ENCODE results near the gene ABCC1.
"Not testable (repeated sequence)": the region's sequence is repeated elsewhere in the genome, so short reads cannot be mapped to it uniquely, and the experiment has no call there.

ABCC1 gene

DNA sequence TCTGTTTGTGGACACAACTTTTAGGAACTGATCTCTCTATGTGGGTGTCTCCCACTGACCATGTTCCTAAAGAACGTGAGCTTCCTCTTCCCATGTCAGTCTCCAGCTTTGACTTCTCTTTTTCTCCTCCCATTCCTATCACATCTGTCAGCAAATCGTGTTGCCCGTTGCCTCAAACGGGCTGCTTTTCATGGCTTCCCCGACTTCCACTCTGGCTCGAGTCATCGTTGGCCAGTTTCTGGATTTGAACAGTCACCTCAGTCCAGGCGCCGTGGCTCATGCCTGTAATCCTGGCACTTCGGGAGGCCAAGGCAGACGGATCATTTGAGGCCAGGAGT is 5.4 kb downstream of the ABCC1 start:
- Histone ChIP-seq H3K4me1 (ENCODE audit: control insufficient read depth, insufficient read depth, low read length) (peaks cover 9% of the 10 kb centered on the region; the same call in 1 of the 2 replicates), H3K9me3 (ENCODE audit: control insufficient read depth, insufficient read depth, low read length) (no peaks in the 10 kb centered on the region), H3K36me3 (ENCODE audit: control insufficient read depth, insufficient read depth, low read length) (no peaks in the 10 kb centered on the region), H3K27ac (ENCODE audit: low read length) (no peak overlapping the region), H3K27me3 (ENCODE audit: control insufficient read depth, insufficient read depth, low read length) (no peaks in the 10 kb centered on the region), H3K4me3 (ENCODE audit: low read length) (no peak overlapping the region)
- WGBS (ENCODE audit: insufficient coverage, insufficient read length), result no CpG with 5 or more reads among the region's 11 CpGs
- no peak for DNase-seq (ENCODE audit: low read depth, low spot score)

DNA sequence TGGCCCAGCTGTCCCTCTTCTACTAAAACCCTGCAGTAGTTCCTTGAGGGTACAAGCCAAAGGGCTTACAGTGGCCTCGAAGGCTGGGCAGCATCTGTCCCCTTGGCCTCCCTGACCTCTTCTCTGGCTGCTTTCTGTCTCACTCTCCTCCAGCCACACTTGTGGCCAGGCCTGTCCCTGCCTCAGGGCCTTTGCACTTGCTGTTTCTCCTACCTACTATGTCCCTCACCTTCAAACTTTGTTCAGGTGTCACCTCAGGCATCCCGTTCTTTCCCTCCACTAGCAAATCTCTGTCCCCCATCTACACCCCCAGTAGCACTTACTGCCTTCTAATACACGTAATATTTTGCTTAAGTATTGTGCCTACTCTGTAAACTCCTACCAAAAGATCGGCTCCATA is 6.0 kb downstream of the ABCC1 start:
- DNase-seq (ENCODE audit: low read depth, low spot score), result no peak
- Histone ChIP-seq H3K9me3 (ENCODE audit: control insufficient read depth, insufficient read depth, low read length) (no peaks in the 10 kb centered on the region), H3K27ac (ENCODE audit: low read length) (no peak overlapping the region), H3K36me3 (ENCODE audit: control insufficient read depth, insufficient read depth, low read length) (no peaks in the 10 kb centered on the region), H3K4me3 (ENCODE audit: low read length) (no peak overlapping the region), H3K27me3 (ENCODE audit: control insufficient read depth, insufficient read depth, low read length) (no peaks in the 10 kb centered on the region), H3K4me1 (ENCODE audit: control insufficient read depth, insufficient read depth, low read length) (peaks cover 10% of the 10 kb centered on the region)
- WGBS (ENCODE audit: insufficient coverage, insufficient read length), result no CpG with 5 or more reads among the region's 4 CpGs

- WGBS (ENCODE audit: insufficient coverage, insufficient read length), result no CpG with 5 or more reads among the region's 6 CpGs
- H3K4me1 ChIP-seq (ENCODE audit: control insufficient read depth, insufficient read depth, low read length), result peaks cover 11% of the 10 kb centered on the region
- DNase-seq (ENCODE audit: low read depth, low spot score); H3K27me3 ChIP-seq (ENCODE audit: control insufficient read depth, insufficient read depth, low read length); H3K36me3 ChIP-seq (ENCODE audit: control insufficient read depth, insufficient read depth, low read length); H3K9me3 ChIP-seq (ENCODE audit: control insufficient read depth, insufficient read depth, low read length); H3K27ac ChIP-seq (ENCODE audit: low read length); H3K4me3 ChIP-seq (ENCODE audit: low read length): not testable (repeated sequence)
Observed at GRCh38 chr16:15956106-15956505, 6.7 kb downstream of the ABCC1 start.

- H3K27ac ChIP-seq (ENCODE audit: low read length), result no peak overlapping the region
- no peak overlapping the region for H3K4me3 ChIP-seq (ENCODE audit: low read length)
- H3K36me3 ChIP-seq (ENCODE audit: control insufficient read depth, insufficient read depth, low read length), result no peaks in the 10 kb centered on the region
- no peaks in the 10 kb centered on the region for H3K27me3 ChIP-seq (ENCODE audit: control insufficient read depth, insufficient read depth, low read length)
- no CpG with 5 or more reads among the region's 9 CpGs for WGBS (ENCODE audit: insufficient coverage, insufficient read length)
- no peaks in the 10 kb centered on the region for H3K9me3 ChIP-seq (ENCODE audit: control insufficient read depth, insufficient read depth, low read length)
- no peak for DNase-seq (ENCODE audit: low read depth, low spot score)
- H3K4me1 ChIP-seq (ENCODE audit: control insufficient read depth, insufficient read depth, low read length), result peaks cover 9% of the 10 kb centered on the region
Observed at GRCh38 chr16:15958703-15959348, 9.4 kb downstream of the ABCC1 start.

DNA sequence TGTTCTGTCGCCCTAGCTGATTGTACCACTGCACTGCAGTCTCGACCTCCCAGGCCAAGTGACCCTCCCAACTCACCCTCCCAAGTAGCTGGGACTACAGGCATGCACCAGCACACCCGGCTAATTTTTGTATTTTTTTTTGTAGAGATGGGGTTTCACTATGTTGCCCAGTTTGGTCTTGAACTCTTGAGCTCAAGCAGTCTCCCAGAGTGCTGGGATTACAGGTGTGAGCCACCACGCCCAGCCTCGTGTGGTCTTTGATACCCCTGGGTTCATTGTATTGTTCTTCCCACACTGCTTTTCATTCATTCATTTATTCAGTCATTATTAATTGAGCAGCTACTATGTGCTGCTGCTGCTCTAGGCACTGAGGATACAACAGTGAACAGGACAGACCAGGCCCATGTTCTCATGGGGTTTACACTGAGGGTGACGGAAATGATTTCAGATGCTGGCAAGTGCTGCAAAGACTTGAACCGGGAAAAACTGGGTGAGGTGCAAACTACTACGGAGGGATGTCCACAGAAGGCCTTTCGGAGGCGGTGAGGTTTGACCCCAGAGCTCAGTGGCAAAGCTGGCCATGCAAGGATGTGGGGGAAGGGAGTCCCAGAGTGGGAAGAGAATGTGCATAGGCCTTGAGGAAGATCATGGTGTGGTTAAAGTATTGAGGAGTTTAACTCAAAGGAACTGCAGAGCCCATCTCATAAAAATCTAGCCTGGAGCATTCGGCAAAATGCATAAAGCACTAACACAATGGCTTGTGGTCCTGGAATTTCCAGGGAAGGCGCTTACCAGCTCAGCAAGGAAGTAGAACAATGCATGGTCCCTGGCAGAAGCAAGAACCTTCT is 10.9 kb downstream of the ABCC1 start:
- Histone ChIP-seq H3K4me1 (ENCODE audit: control insufficient read depth, insufficient read depth, low read length) (peaks cover 9% of the 10 kb centered on the region), H3K27ac (ENCODE audit: low read length) (no peak overlapping the region), H3K9me3 (ENCODE audit: control insufficient read depth, insufficient read depth, low read length) (no peaks in the 10 kb centered on the region), H3K27me3 (ENCODE audit: control insufficient read depth, insufficient read depth, low read length) (no peaks in the 10 kb centered on the region), H3K36me3 (ENCODE audit: control insufficient read depth, insufficient read depth, low read length) (no peaks in the 10 kb centered on the region), H3K4me3 (ENCODE audit: low read length) (no peak overlapping the region)
- DNase-seq (ENCODE audit: low read depth, low spot score), result no peak
- WGBS (ENCODE audit: insufficient coverage, insufficient read length), result no CpG with 5 or more reads among the region's 12 CpGs

GRCh38 chr16:15961060-15961511 is 11.7 kb downstream of the ABCC1 start:
- no CpG with 5 or more reads among the region's 5 CpGs for WGBS (ENCODE audit: insufficient coverage, insufficient read length)
- no peaks in the 10 kb centered on the region for H3K27me3 ChIP-seq (ENCODE audit: control insufficient read depth, insufficient read depth, low read length)
- no peak overlapping the region for H3K4me3 ChIP-seq (ENCODE audit: low read length)
- H3K4me1 ChIP-seq (ENCODE audit: control insufficient read depth, insufficient read depth, low read length), result peaks cover 10% of the 10 kb centered on the region
- DNase-seq (ENCODE audit: low read depth, low spot score), result no peak
- no peaks in the 10 kb centered on the region for H3K9me3 ChIP-seq (ENCODE audit: control insufficient read depth, insufficient read depth, low read length)
- no peaks in the 10 kb centered on the region for H3K36me3 ChIP-seq (ENCODE audit: control insufficient read depth, insufficient read depth, low read length)
- no peak overlapping the region for H3K27ac ChIP-seq (ENCODE audit: low read length)

GRCh38 chr16:15961571-15962090 is 12.2 kb downstream of the ABCC1 start:
- H3K27ac ChIP-seq (ENCODE audit: low read length), result no peak overlapping the region
- H3K4me1 ChIP-seq (ENCODE audit: control insufficient read depth, insufficient read depth, low read length), result peaks cover 10% of the 10 kb centered on the region
- no peaks in the 10 kb centered on the region for H3K36me3 ChIP-seq (ENCODE audit: control insufficient read depth, insufficient read depth, low read length)
- H3K9me3 ChIP-seq (ENCODE audit: control insufficient read depth, insufficient read depth, low read length), result no peaks in the 10 kb centered on the region
- DNase-seq (ENCODE audit: low read depth, low spot score), result no peak
- 100% methylated on average over 3 of the region's 4 CpGs for WGBS (ENCODE audit: insufficient coverage, insufficient read length)
- no peak overlapping the region for H3K4me3 ChIP-seq (ENCODE audit: low read length)
- no peaks in the 10 kb centered on the region for H3K27me3 ChIP-seq (ENCODE audit: control insufficient read depth, insufficient read depth, low read length)

- Histone ChIP-seq H3K36me3 (ENCODE audit: control insufficient read depth, insufficient read depth, low read length) (no peaks in the 10 kb centered on the region), H3K4me1 (ENCODE audit: control insufficient read depth, insufficient read depth, low read length) (peaks cover 8% of the 10 kb centered on the region), H3K9me3 (ENCODE audit: control insufficient read depth, insufficient read depth, low read length) (no peaks in the 10 kb centered on the region), H3K27me3 (ENCODE audit: control insufficient read depth, insufficient read depth, low read length) (no peaks in the 10 kb centered on the region), H3K27ac (ENCODE audit: low read length) (no peak overlapping the region), H3K4me3 (ENCODE audit: low read length) (no peak overlapping the region)
- no CpG with 5 or more reads among the region's 5 CpGs for WGBS (ENCODE audit: insufficient coverage, insufficient read length)
- no peak for DNase-seq (ENCODE audit: low read depth, low spot score)
Observed at GRCh38 chr16:15963307-15963910, 14.0 kb downstream of the ABCC1 start.

GRCh38 chr16:15966420-15966819 is 17.0 kb downstream of the ABCC1 start:
- H3K27ac ChIP-seq (ENCODE audit: low read length), result no peak overlapping the region
- WGBS (ENCODE audit: insufficient coverage, insufficient read length), result no CpG with 5 or more reads among the region's 5 CpGs
- no peaks in the 10 kb centered on the region for H3K27me3 ChIP-seq (ENCODE audit: control insufficient read depth, insufficient read depth, low read length)
- DNase-seq (ENCODE audit: low read depth, low spot score), result no peak
- H3K4me1 ChIP-seq (ENCODE audit: control insufficient read depth, insufficient read depth, low read length), result peaks cover 1% of the 10 kb centered on the region; the same call in 1 of the 2 replicates
- no peaks in the 10 kb centered on the region for H3K36me3 ChIP-seq (ENCODE audit: control insufficient read depth, insufficient read depth, low read length)
- no peak overlapping the region for H3K4me3 ChIP-seq (ENCODE audit: low read length)
- no peaks in the 10 kb centered on the region for H3K9me3 ChIP-seq (ENCODE audit: control insufficient read depth, insufficient read depth, low read length)

DNA sequence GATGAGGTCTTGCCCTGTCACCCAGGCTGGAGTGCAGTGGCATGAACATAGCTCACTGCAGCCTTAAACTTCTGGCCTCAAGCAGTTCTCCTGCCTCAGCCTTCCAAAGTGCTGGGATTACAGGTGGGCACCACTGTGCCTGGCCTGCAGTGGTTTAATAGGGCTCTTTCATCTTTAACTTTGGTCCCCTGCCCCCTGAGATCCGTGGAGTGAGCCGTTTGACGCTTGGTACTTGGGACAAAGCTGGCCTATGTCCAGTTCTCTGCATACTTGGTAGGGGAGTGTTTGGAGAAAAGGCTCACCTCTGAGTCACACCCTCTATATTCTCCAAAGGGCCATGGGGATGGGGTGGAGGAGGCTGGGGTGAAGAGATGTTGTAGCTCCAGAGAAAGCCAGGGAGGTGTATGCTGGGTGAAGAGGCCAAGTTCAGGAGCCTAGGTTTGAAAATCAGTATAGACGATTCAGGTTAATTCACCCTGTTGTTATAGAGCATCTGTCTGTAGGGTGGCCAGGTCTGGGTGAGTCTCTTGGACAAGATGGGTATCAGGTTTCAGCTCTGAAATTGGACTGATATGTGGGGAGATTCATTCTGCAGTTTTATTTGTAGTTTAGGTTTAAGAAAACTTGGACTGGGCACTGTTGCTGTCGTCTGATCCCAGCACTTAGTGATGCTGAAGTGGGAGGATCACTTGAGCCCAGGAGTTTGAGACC is 17.6 kb downstream of the ABCC1 start:
- no peaks in the 10 kb centered on the region for H3K27me3 ChIP-seq (ENCODE audit: control insufficient read depth, insufficient read depth, low read length)
- DNase-seq (ENCODE audit: low read depth, low spot score), result no peak
- H3K4me1 ChIP-seq (ENCODE audit: control insufficient read depth, insufficient read depth, low read length), result peaks cover 6% of the 10 kb centered on the region; the same call in 1 of the 2 replicates
- H3K36me3 ChIP-seq (ENCODE audit: control insufficient read depth, insufficient read depth, low read length), result no peaks in the 10 kb centered on the region
- H3K9me3 ChIP-seq (ENCODE audit: control insufficient read depth, insufficient read depth, low read length), result no peaks in the 10 kb centered on the region
- no peak overlapping the region for H3K27ac ChIP-seq (ENCODE audit: low read length)
- no peak overlapping the region for H3K4me3 ChIP-seq (ENCODE audit: low read length)
- no CpG with 5 or more reads among the region's 5 CpGs for WGBS (ENCODE audit: insufficient coverage, insufficient read length)

All from iPS DF 6.9 (cell line).